Measurements from ENCODE around the gene ELL3. TPM values are rescaled to one million over a fixed set of nuclear protein-coding genes. Genes with fewer than 3 reads are reported as not detected.

The ELL3 gene
- total and polyA plus RNA-seq, 2 donors (not counting 3 experiments of a cell fraction or from before 2014, with no cell fraction given), result 3.1 to 3.6 TPM

- no TSS peak for BruUV-seq (replicated peaks)
- Histone ChIP-seq H3K27ac (ENCODE audit: insufficient read depth, low read depth, low read length) (no peak overlapping the region), H3K36me3 (ENCODE audit: control insufficient read depth in 2 of 2, extremely low read depth in 1 of 2, insufficient read depth in 2 of 2, low read length in 2 of 2) (peaks cover 30 to 37% of the 10 kb centered on the region in 2 experiments), H3K4me3 (replicated peaks in 1 of 3; ENCODE audit: insufficient read depth in 1 of 3, low read depth in 1 of 3, low read length in 3 of 3) (no peak overlapping the region), H3K27me3 (ENCODE audit: control insufficient read depth in 2 of 2, insufficient read depth in 2 of 2, low read length in 2 of 2) (no peaks in the 10 kb centered on the region), H3K4me2 (ENCODE audit: insufficient read depth, low read length) (no peak overlapping the region), H3K9me3 (replicated peaks; ENCODE audit: control insufficient read depth, insufficient read depth, low read length) (no peaks in the 10 kb centered on the region), H4K20me1 (replicated peaks; ENCODE audit: control insufficient read depth, extremely low read depth, insufficient read depth, low read length) (no peaks in the 10 kb centered on the region), H2AFZ (ENCODE audit: low read depth, low read length) (no peak overlapping the region), H3K79me2 (ENCODE audit: control insufficient read depth, insufficient read depth, low read length) (no peaks in the 10 kb centered on the region), H3K9me1 (replicated peaks; ENCODE audit: control insufficient read depth, extremely low read depth, insufficient read depth, low read length) (no peaks in the 10 kb centered on the region), H3K9ac (replicated peaks; ENCODE audit: extremely low read depth, insufficient read depth, low read length) (no peak overlapping the region), H3K4me1 (ENCODE audit: control insufficient read depth, extremely low read depth, insufficient read depth, low read length) (no peaks in the 10 kb centered on the region)
- no peak for TF ChIP-seq MYC (IDR thresholded peaks at IDR 0.05; ENCODE audit: low read depth, low read length)
- no peak for TF ChIP-seq GATA2 (IDR thresholded peaks at IDR 0.05; ENCODE audit: insufficient read depth, insufficient read length, low read depth, low read length)
- TF ChIP-seq POLR2A (IDR thresholded peaks at IDR 0.05; ENCODE audit: low read depth, low read length), result no peak
- no peak for TF ChIP-seq FOS (IDR thresholded peaks at IDR 0.05; ENCODE audit: borderline replicate concordance, insufficient read depth, low read length)
- TF ChIP-seq MAX (IDR thresholded peaks at IDR 0.05; ENCODE audit: insufficient read depth, insufficient read length), result no peak
- TF ChIP-seq JUN (IDR thresholded peaks at IDR 0.05; ENCODE audit: borderline replicate concordance, insufficient read depth, insufficient read length, low read depth), result no peak
- no peak for TF ChIP-seq CTCF (IDR thresholded peaks at IDR 0.05; ENCODE audit: extremely low read depth in 1 of 2, insufficient read depth in 1 of 2, low read depth in 1 of 2, low read length in 2 of 2)
- no peak for TF ChIP-seq POLR2AphosphoS5 (IDR thresholded peaks at IDR 0.05; ENCODE audit: insufficient read depth, low read depth, low read length)
- no peak for TF ChIP-seq EZH2 (IDR thresholded peaks at IDR 0.05; ENCODE audit: borderline replicate concordance, low read depth, low read length, severe bottlenecking)
- FAIRE-seq, result no peak
- intact Hi-C loops (cut with micrococcal nuclease) (no loop called here), dilution Hi-C loops (cut with MboI; ENCODE audit: extremely low pct_ligation_motif_present, low sequenced_read_pairs) (no loop called here)
- no peak for DNase-seq (ENCODE audit: low read depth, low spot score)
- ChIA-PET CTCF (interaction anchor here (1.7 kb wide), 1 partner anchor 8 kb away, joined by 4 read pairs; the partner anchor contains the start of gene HYPK), POLR2A (interaction anchor here (0.7 kb wide), 1 partner anchor 16 kb away, joined by 4 read pairs; the partner anchor contains the start of gene MFAP1)
Measured at GRCh38 chr15:43808960-43809678, 32.4 kb upstream of the ELL3 start.

Data from endothelial cell of umbilical vein (primary cell).